SU-DHL-6 (cell line): ENCODE results near the gene IFIH1.

Source experiments
- CTCF ChIP-seq: fragments of 200-600 bp; sonication (generic); IDR thresholded peaks from one replicate; pipeline ENCODE4 v1.5.1; 2017; ENCODE audit warnings: antibody characterized with exemption, mild to moderate bottlenecking, low read length, moderate library complexity; ENCODE audit not compliant: insufficient read depth, poor library complexity, severe bottlenecking
- EZH2phosphoT487 ChIP-seq: fragments of 200-600 bp; sonication (generic), shearing (Covaris generic); conservative IDR thresholded peaks from 2 replicates; pipeline ENCODE4 v1.6.1; 2018; ENCODE audit warnings: mild to moderate bottlenecking, antibody characterized with exemption, low read length, moderate library complexity, mixed read lengths

- TF ChIP-seq CTCF (no peak), EZH2phosphoT487 (no peak)
These were observed 19.7 kb downstream of the IFIH1 start for GRCh38 chr2:162298669-162299335.
